Measurements from ENCODE around the gene SCUBE2. TPM values are rescaled to one million over a fixed set of nuclear protein-coding genes. Genes with fewer than 3 reads are reported as not detected.
A peak's percentile ranks its signal among the peaks of the same experiment; 100 is the strongest.
"Not testable (repeated sequence)": the region's sequence is repeated elsewhere in the genome, so short reads cannot be mapped to it uniquely, and the experiment has no call there.

Gene SCUBE2
- total RNA-seq, 4 donors from 2014 or later: 4.4 to 17.3 (median 10.3) TPM

DNA sequence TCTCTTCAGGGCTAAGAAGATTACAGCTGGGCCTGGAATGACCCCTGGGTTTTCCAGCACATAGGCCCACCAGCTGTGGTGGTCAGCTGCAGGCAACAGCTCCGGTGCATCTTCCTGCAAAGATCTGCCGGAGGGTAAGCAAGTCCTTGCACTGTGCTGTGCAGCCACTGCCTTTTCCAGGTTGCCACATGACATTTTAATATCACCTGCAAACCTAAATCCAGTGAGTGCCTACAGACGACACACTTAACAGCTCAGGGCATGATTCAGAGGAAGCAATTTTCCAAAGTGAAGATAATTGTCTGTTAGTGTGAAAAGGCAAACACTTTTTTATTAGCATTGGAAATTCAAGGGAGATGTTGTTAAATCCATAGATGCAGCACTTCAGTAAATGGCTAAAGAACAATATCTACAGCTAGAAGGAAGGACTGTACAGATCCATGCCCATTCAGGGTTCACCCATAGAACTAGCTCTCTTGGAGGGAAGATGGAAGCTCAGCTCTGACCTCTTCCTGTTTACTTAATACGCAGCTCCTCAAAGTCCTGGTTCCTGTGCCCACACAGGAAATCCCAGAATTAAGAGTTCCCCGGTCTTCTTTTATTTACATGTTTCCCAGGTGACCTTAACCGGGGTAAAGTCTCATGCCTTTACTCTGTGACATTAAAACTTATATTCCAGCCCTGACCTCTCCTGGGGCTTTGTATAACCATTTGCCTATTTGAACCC lies 74.3 kb downstream of the SCUBE2 start:
- intact Hi-C loops (cut with DNase I; ENCODE audit: low total_unique reads): no loop called here
- no peak overlapping the region for H3K4me3 ChIP-seq (ENCODE audit: low read depth, poor library complexity, severe bottlenecking)
- no peak for DNase-seq (ENCODE audit: low spot score in 2 of 2)
- 82 to 83% methylated on average over 6 of the region's 6 CpGs for WGBS, 2 donors
- no peak for TF ChIP-seq POLR2A (IDR thresholded peaks at IDR 0.05)
- TF ChIP-seq CTCF (IDR thresholded peaks at IDR 0.05): no peak

DNA sequence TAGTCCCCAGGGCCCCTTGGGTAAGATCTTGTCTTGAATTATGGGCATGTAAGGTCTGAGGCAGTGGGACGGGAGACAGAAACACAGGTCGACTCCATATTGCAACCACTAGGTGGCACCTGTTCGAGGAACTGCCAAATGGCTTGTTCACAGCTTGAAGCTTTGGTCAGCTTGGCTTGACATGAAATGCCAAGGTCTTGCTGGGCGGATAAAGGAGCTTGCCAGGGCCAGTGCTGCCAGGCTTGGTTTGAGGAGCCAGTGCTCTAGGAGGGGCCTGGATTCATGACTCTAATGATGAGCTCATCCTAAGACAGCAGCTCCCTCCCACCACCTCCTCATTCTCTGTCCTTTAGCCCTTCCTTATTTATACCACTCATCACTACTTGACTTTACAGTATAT lies 75.7 kb downstream of the SCUBE2 start:
- H3K4me3 ChIP-seq (ENCODE audit: low read depth, poor library complexity, severe bottlenecking): no peak overlapping the region
- DNase-seq (ENCODE audit: low spot score in 2 of 2): peak in 1 of 2 donors; percentile 62
- TF ChIP-seq POLR2A (IDR thresholded peaks at IDR 0.05) (no peak), CTCF (IDR thresholded peaks at IDR 0.05) (no peak)
- intact Hi-C loops (cut with DNase I; ENCODE audit: low total_unique reads): no loop called here
- 11 to 12% methylated on average over 4 of the region's 4 CpGs for WGBS, 2 donors

DNA sequence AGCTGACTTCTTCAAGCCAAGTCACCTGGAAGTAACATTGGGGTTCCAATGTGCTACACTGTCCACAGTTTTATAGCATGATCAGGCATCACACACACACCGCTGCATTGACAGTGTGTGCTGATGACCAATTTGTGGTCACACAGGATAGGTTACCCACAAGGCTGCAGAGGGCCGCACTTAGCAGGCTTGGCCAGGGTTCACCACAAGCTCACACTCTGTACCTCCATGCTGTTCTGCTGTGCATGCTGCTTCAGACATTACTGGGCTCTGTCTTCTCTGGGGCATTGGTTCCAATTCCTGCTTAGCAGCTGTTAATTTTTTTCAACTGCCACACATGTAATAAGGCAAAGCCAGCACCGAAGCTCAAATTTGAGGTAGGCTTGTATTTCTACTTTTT lies 76.6 kb downstream of the SCUBE2 start:
- no peak overlapping the region for H3K4me3 ChIP-seq (ENCODE audit: low read depth, poor library complexity, severe bottlenecking)
- intact Hi-C loops (cut with DNase I; ENCODE audit: low total_unique reads): no loop called here
- 90 to 91% methylated on average over 3 of the region's 3 CpGs for WGBS, 2 donors
- no peak for DNase-seq (ENCODE audit: low spot score in 2 of 2)
- TF ChIP-seq CTCF (IDR thresholded peaks at IDR 0.05): no peak
- TF ChIP-seq POLR2A (IDR thresholded peaks at IDR 0.05): no peak

DNA sequence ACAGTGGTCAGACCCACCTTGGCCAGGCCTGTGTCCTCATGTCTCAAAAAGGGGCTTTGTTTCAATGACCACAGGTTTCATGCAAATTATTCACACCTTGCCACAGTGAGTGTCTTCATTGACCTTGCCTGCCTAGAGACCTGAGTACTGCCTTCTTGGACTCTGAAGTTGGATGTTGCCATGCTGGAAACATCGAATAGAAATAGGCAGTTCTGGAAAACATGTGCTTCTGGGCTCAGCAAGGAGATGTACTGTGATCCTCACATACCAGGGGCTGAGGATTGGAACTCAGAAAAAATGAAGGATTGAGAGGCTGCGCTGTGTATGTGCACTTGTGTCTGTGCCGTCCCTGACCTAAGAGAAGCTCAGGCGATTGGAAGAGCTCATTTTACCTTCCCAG lies 78.0 kb downstream of the SCUBE2 start:
- WGBS, 2 donors: 89 to 93% methylated on average over 4 of the region's 4 CpGs
- no peak for TF ChIP-seq POLR2A (IDR thresholded peaks at IDR 0.05)
- no peak overlapping the region for H3K4me3 ChIP-seq (ENCODE audit: low read depth, poor library complexity, severe bottlenecking)
- intact Hi-C loops (cut with DNase I; ENCODE audit: low total_unique reads): no loop called here
- DNase-seq (ENCODE audit: low spot score in 2 of 2): no peak

- not testable (repeated sequence) for DNase-seq (ENCODE audit: low spot score in 2 of 2); H3K4me3 ChIP-seq (ENCODE audit: low read depth, poor library complexity, severe bottlenecking)
- intact Hi-C loops (cut with DNase I; ENCODE audit: low total_unique reads): loop anchor here (10.0 kb wide), 1 partner anchor 125 kb away; no protein-coding TSS in a partner anchor
- 67 to 79% methylated on average over 1 of the region's 1 CpG for WGBS, 2 donors
These were observed 81.9 kb downstream of the SCUBE2 start for GRCh38 chr11:9009538-9009937.

DNA sequence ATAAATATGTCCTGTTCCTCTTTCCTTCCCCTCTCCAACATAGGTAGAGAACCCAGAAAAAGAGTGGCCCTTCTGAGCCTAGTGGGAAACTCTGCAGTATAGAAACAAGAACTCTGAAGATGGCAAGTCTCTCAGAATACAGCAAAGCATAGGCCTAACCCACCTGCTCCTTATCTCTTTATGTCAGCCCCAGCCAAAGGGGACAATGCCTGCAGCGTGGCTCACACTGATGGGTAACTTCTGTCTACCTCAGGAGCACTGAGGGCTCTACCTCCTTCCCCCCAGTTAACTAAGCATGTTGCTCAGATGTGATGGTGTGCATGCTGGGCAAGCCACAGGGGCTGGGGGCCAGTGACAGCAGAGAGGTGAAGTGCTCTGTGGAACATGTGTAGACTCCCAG lies 82.7 kb downstream of the SCUBE2 start:
- intact Hi-C loops (cut with DNase I; ENCODE audit: low total_unique reads): loop anchor here (10.0 kb wide), 1 partner anchor 126 kb away; no protein-coding TSS in a partner anchor
- 86 to 95% methylated on average over 1 of the region's 1 CpG for WGBS, 2 donors
- no peak overlapping the region for H3K4me3 ChIP-seq (ENCODE audit: low read depth, poor library complexity, severe bottlenecking)
- no peak for TF ChIP-seq POLR2A (IDR thresholded peaks at IDR 0.05)
- TF ChIP-seq CTCF (IDR thresholded peaks at IDR 0.05): no peak
- DNase-seq (ENCODE audit: low spot score in 2 of 2): no peak
